ENCODE results near the gene CIRBP. TPM values are rescaled to one million over a fixed set of nuclear protein-coding genes. Genes with fewer than 3 reads are reported as not detected.

The CIRBP gene
- total RNA-seq, 4 donors from 2014 or later = 389 to 640 (median 576) TPM

DNA sequence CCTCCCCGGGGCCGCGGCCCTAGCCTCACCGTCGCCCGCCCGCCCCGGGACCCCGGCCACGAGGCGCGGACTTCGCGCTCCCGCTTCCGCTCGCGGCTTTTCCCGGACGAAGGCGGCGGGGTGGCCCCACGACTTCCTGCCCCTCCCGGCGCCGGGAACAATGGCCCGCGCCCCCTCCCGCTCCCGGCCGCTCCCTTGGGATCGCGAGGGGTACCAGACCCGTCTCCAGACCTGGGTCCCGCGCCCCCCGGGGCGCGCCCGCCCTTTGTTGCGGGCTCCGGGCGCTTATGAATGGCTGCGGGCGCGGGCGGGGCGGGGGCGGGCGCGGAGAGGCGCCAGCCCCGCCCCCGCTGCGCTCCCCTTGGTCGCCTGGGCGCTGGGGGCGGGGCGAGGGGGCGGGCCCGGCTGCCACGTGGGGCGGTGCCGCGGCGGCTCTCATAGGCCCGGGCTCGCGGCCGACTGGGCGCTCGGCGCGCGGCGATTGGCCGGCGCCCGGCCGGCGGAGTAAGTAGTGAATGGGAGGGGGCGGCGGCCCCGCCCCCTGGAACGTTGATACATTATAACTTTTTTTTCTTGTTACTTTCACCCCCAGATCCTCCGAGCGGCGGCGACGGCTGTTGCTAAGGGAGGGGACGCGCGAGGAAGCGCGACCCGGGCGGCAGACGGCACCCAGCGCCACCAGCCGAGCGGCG, 19.7 kb upstream of the CIRBP start:
- TF ChIP-seq EP300 (IDR thresholded peaks at IDR 0.05) (peak in 1 of 2 donors; percentile 95), POLR2A (IDR thresholded peaks at IDR 0.05) (peak; percentile 89 to 91)
- TF ChIP-seq, protein P1, sequence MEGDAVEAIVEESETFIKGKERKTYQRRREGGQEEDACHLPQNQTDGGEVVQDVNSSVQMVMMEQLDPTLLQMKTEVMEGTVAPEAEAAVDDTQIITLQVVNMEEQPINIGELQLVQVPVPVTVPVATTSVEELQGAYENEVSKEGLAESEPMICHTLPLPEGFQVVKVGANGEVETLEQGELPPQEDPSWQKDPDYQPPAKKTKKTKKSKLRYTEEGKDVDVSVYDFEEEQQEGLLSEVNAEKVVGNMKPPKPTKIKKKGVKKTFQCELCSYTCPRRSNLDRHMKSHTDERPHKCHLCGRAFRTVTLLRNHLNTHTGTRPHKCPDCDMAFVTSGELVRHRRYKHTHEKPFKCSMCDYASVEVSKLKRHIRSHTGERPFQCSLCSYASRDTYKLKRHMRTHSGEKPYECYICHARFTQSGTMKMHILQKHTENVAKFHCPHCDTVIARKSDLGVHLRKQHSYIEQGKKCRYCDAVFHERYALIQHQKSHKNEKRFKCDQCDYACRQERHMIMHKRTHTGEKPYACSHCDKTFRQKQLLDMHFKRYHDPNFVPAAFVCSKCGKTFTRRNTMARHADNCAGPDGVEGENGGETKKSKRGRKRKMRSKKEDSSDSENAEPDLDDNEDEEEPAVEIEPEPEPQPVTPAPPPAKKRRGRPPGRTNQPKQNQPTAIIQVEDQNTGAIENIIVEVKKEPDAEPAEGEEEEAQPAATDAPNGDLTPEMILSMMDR (IDR thresholded peaks at IDR 0.05) = peak in 1 of 5 experiments; percentile 9
- H3K9me3 ChIP-seq = no peaks in the 10 kb centered on the region
- peak overlapping the region; percentile 91 to 99 (median 96) for H3K4me3 ChIP-seq
- H3K4me1 ChIP-seq = peaks cover 0 to 76% (median 52%) of the 10 kb centered on the region in 4 donors
- H3K27ac ChIP-seq = peak overlapping the region; percentile 98 to 100 (median 99)
- no peaks in the 10 kb centered on the region for H3K27me3 ChIP-seq
- 0% methylated on average over 69 of the region's 102 CpGs; no CpG with 5 or more reads in 1 of the 2 donors for WGBS, 2 donors
- peaks cover 0 to 5% (median 4%) of the 10 kb centered on the region in 3 donors for H3K36me3 ChIP-seq
- peak; percentile 92 to 93 for DNase-seq (ENCODE audit: low spot score in 2 of 2)

DNA sequence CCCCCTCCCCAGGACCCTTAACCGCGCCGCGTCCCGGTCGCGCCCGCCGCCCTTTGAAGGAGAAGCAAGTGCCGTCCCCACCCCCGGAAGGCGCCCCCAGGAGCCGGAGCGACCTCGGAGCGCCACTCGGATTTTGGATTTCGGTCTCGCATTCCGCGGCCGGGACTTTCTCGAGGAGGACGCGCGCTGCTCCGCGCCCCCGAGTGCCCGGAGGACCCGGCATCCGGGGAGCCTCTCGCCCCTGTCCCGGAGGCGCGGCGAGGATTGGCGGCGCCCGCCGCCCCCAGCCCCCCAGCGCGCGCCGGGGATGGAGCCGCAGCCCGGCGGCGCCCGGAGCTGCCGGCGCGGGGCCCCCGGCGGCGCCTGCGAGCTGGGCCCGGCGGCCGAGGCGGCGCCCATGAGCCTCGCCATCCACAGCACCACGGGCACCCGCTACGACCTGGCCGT, 19.1 kb upstream of the CIRBP start:
- Histone ChIP-seq H3K9me3 (no peaks in the 10 kb centered on the region), H3K4me3 (peak overlapping the region; percentile 91 to 99 (median 96)), H3K4me1 (peaks cover 0 to 76% (median 53%) of the 10 kb centered on the region in 4 donors), H3K27me3 (no peaks in the 10 kb centered on the region), H3K27ac (peak overlapping the region; percentile 94 to 100 (median 98)), H3K36me3 (peaks cover 3 to 10% (median 10%) of the 10 kb centered on the region in 3 donors)
- 0% methylated on average over 8 of the region's 67 CpGs; no CpG with 5 or more reads in 1 of the 2 donors for WGBS, 2 donors
- TF ChIP-seq, protein P1 (IDR thresholded peaks at IDR 0.05) = no peak
- TF ChIP-seq EP300 (IDR thresholded peaks at IDR 0.05) = no peak
- TF ChIP-seq POLR2A (IDR thresholded peaks at IDR 0.05) = no peak
- DNase-seq (ENCODE audit: low spot score in 2 of 2) = no peak

DNA sequence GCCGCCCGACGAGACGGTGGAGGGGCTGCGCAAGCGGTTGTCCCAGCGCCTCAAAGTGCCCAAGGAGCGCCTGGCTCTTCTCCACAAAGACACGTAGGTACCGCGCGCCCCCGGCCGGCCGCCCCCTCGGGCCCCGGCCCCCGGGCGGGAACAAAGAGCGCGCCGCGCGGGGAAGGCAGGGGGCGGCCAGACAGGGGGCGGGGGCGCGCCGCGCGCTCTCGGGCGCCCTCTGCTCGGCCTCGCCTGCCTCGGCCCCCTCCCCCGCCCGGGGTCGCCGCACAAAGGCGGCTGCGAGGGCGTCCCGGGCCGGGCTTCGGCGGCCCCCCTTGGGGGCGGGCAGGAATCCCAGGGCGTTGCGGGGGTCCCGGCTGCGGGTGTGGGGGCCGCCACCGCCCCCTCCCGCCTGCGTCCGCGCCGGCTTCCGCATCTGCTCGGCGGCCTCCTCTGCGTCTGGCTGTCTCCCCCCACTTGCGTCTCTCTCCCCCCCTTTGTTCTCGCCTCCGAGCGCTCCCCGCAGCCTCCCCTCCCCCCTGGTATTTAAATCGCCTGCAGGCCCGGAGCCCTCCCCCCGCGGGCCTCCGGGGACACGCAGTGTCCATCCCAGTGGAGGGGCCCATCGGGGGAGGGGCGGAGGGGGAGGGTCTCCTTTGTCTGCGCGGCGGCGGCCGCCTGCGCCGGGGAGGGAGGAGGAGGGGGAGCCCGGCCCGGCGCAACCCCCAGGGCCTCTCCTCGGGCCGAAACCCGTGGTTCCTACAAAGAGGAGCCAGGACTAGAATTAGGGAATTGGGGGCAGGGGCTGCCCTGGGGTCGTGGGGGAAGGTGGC, 18.5 kb upstream of the CIRBP start:
- Histone ChIP-seq H3K4me3 (peak overlapping the region; percentile 91 to 99 (median 96)), H3K4me1 (peaks cover 0 to 76% (median 53%) of the 10 kb centered on the region in 4 donors), H3K27me3 (no peaks in the 10 kb centered on the region), H3K36me3 (peaks cover 7 to 16% (median 16%) of the 10 kb centered on the region in 3 donors), H3K27ac (peak overlapping the region; percentile 94 to 100 (median 98)), H3K9me3 (no peaks in the 10 kb centered on the region)
- TF ChIP-seq EP300 (IDR thresholded peaks at IDR 0.05) = no peak
- TF ChIP-seq POLR2A (IDR thresholded peaks at IDR 0.05) = peak in 1 of 2 donors; percentile 19
- no peak for DNase-seq (ENCODE audit: low spot score in 2 of 2)
- WGBS, 2 donors = 0 to 1% methylated on average over 28 to 79 of the region's 90 CpGs

DNA sequence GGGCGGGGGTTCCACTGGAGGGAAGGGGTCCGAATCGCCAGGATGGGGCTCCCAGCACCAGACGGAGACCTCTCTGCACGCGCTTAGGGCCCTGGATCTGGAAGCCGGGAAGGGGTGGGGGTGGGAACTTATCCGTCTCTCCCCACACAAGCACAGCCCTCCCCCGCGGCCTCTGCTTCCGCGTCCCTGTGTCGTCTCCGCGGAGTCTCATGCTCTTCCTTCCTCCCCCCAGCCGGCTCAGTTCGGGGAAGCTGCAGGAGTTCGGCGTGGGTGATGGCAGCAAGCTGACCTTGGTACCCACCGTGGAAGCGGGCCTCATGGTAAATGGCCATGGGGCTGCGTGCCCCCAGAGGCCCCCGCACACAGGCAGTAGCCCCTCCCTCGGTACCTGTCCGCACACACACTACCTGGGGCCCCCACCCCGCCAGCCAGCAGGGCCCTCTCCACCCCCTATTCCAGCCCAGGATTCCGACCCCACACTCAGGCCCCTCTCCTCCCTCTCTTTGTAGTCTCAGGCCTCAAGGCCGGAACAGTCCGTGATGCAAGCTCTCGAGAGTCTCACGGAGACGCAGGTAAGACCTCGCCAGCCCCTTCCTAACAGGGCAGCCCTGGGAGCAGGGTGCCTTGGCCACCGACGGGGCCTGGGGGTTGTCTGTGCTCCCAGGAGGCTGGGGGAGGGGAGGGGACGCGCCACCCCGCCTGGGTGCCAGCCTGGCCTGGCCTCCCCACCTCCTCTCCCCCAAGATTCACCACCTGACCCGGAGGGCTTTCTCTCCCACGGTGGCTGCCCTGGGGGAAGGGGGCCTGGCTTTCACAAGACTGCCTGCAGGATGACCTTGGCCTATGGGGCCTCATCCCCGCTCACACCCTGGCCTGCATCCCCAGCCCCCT, 17.6 kb upstream of the CIRBP start:
- peak overlapping the region; percentile 63 to 99 (median 92) for H3K4me3 ChIP-seq
- WGBS, 2 donors = 1 to 2% methylated on average over 22 to 31 of the region's 41 CpGs
- peak overlapping the region; percentile 94 to 100 (median 98) for H3K27ac ChIP-seq
- DNase-seq (ENCODE audit: low spot score in 2 of 2) = peak in 1 of 2 donors; percentile 65
- no peaks in the 10 kb centered on the region for H3K27me3 ChIP-seq
- peaks cover 0 to 76% (median 52%) of the 10 kb centered on the region in 4 donors for H3K4me1 ChIP-seq
- TF ChIP-seq POLR2A (IDR thresholded peaks at IDR 0.05) = no peak
- TF ChIP-seq, protein P1 (IDR thresholded peaks at IDR 0.05) = peak in 1 of 5 experiments; percentile 9
- H3K9me3 ChIP-seq = no peaks in the 10 kb centered on the region
- H3K36me3 ChIP-seq = peaks cover 7 to 26% (median 21%) of the 10 kb centered on the region in 3 donors
